ENCODE measurements around the gene MRNIP.

The MRNIP gene

DNA sequence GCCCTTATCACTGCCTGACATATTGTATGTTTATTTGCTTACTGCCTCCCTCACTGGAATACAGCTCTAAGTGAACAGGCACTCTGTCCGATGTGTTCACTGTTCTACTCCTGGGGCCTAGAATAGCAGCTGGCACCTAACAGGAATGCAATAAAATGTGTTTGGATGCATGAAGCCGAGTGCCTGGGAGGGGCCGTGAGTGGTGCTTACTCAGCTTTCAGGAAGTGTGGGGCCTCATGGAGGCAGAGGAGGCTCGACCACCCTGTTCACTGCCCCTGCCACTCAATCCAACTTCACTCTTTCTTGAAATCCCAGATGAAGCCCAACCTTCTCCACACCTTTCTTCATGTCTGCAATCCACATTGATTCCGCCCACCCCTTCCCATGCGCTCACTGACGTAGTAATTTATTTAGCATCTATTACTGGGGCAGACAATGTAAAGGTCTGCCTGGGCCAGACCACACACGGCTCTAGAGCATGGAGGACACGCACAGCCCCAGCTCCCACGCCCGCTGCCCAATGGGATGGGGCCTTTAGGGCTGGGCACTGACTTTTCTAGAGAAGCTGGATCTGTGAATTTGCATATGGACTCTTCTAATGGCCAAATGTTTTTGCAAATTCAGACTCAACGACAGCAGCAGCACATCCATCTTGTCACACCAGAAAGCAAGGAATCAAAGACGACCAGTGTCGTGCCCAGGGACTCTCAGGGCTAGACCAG, 27.7 kb upstream of the MRNIP start:
- TF ChIP-seq, protein P1, sequence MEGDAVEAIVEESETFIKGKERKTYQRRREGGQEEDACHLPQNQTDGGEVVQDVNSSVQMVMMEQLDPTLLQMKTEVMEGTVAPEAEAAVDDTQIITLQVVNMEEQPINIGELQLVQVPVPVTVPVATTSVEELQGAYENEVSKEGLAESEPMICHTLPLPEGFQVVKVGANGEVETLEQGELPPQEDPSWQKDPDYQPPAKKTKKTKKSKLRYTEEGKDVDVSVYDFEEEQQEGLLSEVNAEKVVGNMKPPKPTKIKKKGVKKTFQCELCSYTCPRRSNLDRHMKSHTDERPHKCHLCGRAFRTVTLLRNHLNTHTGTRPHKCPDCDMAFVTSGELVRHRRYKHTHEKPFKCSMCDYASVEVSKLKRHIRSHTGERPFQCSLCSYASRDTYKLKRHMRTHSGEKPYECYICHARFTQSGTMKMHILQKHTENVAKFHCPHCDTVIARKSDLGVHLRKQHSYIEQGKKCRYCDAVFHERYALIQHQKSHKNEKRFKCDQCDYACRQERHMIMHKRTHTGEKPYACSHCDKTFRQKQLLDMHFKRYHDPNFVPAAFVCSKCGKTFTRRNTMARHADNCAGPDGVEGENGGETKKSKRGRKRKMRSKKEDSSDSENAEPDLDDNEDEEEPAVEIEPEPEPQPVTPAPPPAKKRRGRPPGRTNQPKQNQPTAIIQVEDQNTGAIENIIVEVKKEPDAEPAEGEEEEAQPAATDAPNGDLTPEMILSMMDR (conservative IDR thresholded peaks at IDR 0.05), result no peak
- H3K27ac ChIP-seq, result no peak overlapping the region

DNA sequence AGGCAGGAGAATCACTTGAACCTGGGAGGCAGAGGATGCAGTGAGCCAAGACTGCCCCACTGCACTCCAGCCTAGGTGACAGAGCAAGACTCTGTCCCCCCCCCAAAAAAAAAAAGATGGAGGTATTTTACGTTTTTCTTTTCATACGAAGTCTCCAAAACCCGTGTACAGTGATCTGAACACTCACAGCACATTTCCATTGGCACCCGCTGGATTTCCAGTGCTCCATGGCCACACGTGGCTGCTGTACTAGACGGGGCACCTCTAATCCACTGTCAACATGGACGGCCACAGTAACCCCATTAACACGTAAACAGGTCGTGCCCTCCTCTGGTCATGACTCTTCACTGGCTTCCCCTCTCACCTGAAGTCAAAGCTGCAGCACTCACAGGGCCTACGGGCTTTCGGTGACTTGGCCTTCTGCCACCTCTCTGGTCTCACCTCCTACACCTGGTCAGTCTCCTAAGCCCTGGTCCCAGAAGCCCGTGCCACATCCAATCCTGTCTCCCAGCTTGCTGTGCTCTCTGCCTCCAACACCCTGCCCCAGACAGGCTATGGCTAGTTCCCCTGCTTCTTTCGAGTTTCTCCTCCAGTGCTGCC, 27.0 kb upstream of the MRNIP start:
- TF ChIP-seq, protein P1 (conservative IDR thresholded peaks at IDR 0.05), result no peak
- H3K27ac ChIP-seq, result no peak overlapping the region

DNA sequence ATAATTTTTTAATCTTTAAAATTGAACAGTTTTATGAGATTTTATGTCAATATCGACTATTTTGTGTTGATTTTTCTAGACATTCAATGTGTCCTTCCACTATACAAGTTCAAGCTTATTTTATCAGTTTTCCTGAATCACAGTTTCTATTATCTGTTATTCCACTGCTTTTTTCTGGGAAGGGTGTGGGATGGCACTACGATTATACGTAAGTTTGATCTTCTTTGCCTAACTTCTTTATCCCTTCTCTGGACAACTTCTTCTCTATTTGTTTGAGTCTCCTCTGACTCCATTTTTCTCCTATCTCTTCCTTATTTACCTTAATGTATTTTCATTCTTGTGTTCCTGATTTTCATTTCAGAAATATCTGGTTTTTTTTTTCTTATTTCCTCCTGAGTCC, 24.5 kb upstream of the MRNIP start:
- no peak overlapping the region for H3K27ac ChIP-seq
- TF ChIP-seq, protein P1 (conservative IDR thresholded peaks at IDR 0.05), result no peak

DNA sequence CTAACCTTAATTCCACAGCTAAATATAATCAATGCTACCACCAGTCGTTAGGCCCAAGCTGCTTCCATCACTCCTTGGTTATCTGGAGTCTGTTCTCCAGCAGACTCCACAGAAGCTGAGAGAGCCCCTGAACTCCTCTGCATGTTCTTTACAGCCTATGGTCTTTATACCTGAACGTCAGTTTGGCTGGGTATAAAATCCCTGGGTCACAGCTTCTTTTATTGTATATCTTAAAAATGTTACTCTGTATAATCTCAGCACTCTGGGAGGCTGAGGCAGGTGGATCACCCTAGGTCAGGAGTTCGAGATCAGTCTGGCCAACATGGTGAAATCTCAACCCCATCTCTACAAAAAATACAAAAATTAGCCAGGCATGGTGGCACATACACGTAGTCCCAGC, 23.7 kb upstream of the MRNIP start:
- TF ChIP-seq, protein P1 (conservative IDR thresholded peaks at IDR 0.05), result no peak
- H3K27ac ChIP-seq, result no peak overlapping the region

DNA sequence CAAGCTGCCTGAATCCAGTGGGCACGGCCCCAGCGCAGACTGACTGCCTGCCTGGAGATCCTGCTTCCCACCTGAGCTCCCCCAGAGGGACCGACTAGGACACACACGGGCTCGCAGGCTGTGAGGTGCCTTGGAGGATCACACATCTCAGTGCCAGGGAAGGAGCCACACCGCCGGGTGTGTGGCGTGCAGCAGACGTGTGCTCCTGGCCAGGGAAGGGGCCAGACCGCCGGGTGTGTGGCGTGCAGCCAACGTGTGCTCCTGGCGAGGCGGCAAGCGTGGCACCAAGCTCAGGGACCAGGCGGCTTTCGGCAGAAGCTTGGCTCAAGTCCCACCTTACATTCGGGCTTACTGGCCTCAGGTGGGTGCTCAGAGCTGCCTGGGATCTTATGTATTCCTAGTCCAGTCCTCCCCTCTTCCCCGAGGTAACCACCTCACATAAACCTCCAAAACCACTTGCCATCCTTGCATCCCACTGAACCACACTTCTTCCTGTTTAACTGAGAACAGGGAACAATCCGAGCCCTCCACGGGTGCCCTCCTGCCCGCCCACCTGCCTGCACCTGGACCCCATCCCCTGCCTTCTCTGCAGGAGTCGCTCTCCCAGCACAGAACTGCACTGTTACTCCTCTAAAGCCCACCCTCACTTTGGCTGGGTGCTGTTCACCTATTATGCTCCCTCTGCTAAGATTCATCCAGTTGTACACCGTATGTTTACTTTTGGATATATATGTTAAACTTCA, 22.4 kb upstream of the MRNIP start:
- TF ChIP-seq, protein P1 (conservative IDR thresholded peaks at IDR 0.05), result no peak
- H3K27ac ChIP-seq, result peak overlapping the region; percentile 12; the same call in 1 of the 2 replicates

DNA sequence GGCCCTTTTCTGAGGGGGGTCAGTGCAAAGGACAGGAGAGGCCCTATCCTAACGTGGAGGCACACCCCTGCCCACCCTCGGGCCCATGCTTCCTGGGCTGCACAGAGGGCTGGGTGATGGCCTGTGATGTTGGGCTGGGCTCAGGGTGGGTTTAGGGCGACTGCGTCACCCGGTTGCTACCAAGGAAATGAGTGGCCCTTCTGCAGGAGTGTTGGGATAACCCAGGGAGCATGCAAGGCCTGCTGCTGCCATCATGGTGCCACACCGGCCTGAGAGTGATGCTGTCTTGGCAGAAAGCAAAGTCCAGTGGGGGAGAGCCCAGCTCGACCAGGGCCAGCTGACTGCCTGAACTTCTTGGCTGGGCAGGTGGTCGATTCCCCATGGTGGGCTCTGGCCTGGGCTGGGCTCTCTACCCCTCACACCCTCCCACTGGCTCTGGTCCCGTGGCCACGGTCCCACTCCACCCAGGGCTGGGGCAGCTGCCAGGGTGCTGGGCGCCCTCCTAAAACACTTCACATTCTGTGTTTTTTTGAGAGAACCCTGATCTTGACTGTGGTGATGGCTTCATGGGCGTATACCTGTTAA, 21.5 kb upstream of the MRNIP start:
- H3K27ac ChIP-seq, result no peak overlapping the region
- TF ChIP-seq, protein P1 (conservative IDR thresholded peaks at IDR 0.05), result no peak

DNA sequence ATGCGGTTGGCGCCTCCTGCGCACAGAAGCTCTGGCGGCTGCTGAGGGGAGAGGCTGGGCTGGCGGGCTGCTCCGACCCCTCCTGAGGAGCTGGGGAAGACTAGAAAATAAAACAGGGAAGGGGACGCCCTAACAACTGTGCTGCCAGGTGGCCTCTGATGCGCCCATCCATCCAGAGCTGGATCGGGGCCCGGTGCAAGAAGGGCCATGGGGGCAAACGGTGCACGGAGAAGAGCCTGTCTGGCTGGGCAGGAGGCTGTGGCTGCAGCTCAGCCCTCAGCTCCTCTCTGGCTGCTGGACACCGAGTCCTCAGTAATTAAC, 21.0 kb upstream of the MRNIP start:
- no peak overlapping the region for H3K27ac ChIP-seq
- TF ChIP-seq, protein P1 (conservative IDR thresholded peaks at IDR 0.05), result no peak
